ENCODE data around the gene XXYLT1.

XXYLT1 gene

DNA sequence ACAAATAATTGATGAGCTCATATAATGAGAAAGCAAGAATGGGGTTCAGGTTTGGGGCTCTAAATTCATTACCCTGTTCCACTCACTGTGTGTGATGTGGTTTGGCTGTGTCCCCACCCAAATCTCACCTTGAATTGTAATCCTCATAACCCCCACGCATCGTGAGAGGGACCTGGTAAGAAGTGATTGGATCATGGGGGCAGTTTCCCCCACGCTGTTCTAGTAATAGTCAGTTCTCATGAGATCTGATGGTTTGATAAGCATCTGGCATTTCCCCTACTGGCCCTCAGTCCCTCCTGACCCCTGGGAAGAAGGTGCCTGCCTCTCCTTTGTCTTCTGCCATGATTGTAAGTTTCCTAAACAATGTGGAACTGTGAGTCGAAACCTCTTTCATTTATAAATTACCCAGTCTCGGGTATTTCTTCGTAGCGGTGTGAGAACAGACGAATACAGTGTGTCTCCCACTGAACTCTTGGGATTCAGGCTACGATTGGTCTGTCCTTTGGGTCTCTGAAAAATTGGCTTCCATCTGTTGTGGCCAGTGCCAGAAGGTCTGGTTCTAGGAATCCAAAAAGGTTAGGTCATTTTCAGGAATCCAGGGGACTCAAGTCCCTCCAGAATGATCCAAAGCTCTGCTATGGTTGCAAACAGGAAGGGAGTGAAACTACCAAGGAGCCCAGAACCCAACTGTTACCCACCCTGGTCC, 87.7 kb downstream of the XXYLT1 start:
- no peak for DNase-seq (ENCODE audit: low read depth)
- TF ChIP-seq, protein P1, sequence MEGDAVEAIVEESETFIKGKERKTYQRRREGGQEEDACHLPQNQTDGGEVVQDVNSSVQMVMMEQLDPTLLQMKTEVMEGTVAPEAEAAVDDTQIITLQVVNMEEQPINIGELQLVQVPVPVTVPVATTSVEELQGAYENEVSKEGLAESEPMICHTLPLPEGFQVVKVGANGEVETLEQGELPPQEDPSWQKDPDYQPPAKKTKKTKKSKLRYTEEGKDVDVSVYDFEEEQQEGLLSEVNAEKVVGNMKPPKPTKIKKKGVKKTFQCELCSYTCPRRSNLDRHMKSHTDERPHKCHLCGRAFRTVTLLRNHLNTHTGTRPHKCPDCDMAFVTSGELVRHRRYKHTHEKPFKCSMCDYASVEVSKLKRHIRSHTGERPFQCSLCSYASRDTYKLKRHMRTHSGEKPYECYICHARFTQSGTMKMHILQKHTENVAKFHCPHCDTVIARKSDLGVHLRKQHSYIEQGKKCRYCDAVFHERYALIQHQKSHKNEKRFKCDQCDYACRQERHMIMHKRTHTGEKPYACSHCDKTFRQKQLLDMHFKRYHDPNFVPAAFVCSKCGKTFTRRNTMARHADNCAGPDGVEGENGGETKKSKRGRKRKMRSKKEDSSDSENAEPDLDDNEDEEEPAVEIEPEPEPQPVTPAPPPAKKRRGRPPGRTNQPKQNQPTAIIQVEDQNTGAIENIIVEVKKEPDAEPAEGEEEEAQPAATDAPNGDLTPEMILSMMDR (conservative IDR thresholded peaks at IDR 0.05; ENCODE audit: control insufficient read depth, insufficient read depth, low read depth, low read length) = no peak
- no peak overlapping the region for H3K4me3 ChIP-seq (ENCODE audit: control insufficient read depth, low read depth, low read length)

DNA sequence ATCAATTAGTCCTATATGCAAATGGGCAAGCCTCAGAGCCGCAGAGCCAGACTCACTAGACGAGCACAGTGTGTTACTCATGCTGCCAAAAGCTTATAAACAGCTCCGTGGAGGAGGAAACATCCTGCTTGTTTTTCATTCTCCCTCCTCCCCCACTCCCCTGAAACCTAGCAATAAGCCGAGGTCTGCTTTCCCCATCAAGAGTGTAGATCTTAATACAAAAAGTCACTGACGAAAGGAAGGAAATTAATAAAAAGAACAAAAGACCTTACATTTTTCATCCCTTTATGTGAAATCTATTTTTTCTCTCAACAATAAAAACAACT, 88.5 kb downstream of the XXYLT1 start:
- DNase-seq (ENCODE audit: low read depth) = peak; percentile 74
- TF ChIP-seq, protein P1 (conservative IDR thresholded peaks at IDR 0.05; ENCODE audit: control insufficient read depth, insufficient read depth, low read depth, low read length) = no peak
- no peak overlapping the region for H3K4me3 ChIP-seq (ENCODE audit: control insufficient read depth, low read depth, low read length)

DNA sequence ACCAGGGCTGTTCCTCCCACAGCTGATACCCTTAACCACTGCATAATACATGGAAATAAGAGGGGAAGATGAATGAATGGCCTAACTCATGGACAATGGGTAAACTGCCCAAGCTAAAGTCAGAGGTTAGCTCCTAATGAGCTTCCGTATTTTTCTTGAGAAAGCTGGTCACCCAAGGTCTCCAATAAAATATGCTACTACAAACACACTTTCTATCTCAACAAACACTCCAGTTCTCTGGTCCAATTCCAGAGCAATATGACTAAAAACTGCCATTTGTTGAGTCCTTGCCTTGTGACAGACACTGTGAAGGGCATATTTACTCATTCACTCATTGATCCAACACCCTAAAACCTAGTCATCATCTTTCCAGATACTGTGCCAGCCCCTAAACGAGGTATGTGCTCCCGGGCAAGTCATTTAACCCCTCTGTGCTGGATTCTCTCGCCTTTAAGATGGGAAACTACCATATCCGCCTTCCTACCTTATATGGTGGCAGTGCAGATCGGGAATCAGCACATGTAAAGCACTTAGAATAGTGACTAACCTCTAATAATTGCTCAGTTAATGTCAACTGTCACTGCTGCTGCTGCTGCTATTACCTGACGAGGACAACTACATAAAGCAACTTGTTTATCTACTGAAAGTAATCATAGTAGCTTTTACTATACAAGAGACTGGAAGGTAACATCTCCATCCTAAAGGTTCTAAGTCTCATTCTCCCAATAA, 89.1 kb downstream of the XXYLT1 start:
- no peak for DNase-seq (ENCODE audit: low read depth)
- TF ChIP-seq, protein P1 (conservative IDR thresholded peaks at IDR 0.05; ENCODE audit: control insufficient read depth, insufficient read depth, low read depth, low read length) = no peak
- H3K4me3 ChIP-seq (ENCODE audit: control insufficient read depth, low read depth, low read length) = no peak overlapping the region

DNA sequence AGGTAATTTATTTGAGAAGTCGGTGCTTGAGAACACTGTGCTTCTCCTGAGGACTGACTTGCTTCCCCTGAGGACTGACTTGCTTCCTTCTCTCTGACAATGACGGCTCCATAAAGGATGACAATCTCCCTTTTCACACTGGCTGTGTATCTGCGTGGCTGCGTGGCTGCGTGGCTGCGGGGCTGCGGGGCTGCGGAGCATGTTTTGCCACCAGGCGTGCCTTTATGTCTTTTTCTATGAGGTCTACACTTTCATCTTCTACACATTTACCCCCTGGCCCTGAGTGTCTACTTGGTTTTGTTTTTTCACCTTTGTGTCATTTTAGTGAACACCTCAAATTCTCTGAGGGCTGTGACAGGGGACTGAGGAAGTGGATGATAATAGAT, 89.9 kb downstream of the XXYLT1 start:
- TF ChIP-seq, protein P1 (conservative IDR thresholded peaks at IDR 0.05; ENCODE audit: control insufficient read depth, insufficient read depth, low read depth, low read length) = no peak
- no peak overlapping the region for H3K4me3 ChIP-seq (ENCODE audit: control insufficient read depth, low read depth, low read length)
- DNase-seq (ENCODE audit: low read depth) = no peak

DNA sequence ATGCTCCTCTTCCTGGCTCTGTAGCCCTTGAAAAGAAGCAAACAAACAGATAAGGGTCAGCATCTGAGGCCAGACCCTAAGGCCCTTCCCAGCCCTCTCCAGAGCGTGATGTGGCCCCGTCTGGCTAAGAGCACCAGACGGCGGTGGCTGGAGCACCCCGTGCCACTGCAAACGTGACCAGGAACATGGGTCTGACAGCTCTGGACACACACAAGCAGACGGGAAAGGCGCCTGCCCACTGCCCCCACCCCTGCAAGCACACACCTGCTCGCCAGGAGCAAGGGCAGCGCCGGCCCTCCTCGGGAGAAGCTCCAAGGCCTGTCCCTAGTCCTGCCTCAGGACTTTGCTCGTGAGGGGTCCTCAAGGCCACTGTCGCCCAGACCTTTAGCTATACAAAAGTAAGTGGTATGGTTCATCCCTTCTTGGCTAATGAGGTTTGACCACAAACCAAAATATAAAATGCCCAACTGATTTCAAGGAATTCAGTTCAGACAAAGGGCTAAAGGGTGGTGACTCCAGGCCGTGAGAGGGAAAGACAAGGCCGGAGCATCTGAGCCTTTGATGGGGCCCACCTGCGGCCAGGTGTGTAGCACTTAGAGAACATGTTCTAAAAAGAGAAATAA, 90.4 kb downstream of the XXYLT1 start:
- TF ChIP-seq, protein P1 (conservative IDR thresholded peaks at IDR 0.05; ENCODE audit: control insufficient read depth, insufficient read depth, low read depth, low read length) = no peak
- no peak overlapping the region for H3K4me3 ChIP-seq (ENCODE audit: control insufficient read depth, low read depth, low read length)
- no peak for DNase-seq (ENCODE audit: low read depth)

DNA sequence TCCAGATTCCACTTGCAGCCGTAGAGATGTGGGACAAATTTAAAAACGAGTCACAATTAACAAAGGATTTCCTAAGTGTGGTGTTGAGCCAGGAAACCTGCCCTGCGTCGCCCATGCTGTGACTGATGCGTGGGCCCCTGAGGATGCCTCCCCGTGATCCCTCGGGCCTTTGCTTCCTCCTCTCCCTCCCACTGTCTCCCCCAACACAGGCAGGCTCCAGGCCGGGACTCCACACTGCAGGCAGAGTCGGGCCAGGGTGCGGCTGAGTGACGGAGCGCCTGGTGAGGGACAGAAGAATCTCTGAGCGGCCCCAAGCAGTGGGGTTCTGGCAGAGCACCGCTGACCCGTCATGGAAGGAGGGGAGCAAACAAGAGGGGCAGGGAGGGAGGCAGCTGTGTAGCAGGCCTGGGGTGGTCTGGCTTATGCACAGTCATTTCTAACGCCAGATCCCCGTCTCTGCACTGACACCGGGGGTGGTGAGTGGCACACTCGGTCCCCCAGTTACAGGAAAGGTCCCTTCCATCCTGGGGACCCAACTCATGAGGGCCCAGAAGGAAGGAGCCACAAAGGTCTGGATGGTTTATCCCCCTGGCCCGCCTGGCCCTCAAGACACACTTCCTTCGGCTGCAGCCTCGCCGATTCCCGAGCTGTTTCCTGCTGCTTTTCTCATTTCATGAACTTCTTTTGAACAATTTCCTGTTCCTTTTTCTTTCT, 91.0 kb downstream of the XXYLT1 start:
- no peak for DNase-seq (ENCODE audit: low read depth)
- no peak overlapping the region for H3K4me3 ChIP-seq (ENCODE audit: control insufficient read depth, low read depth, low read length)
- TF ChIP-seq, protein P1 (conservative IDR thresholded peaks at IDR 0.05; ENCODE audit: control insufficient read depth, insufficient read depth, low read depth, low read length) = no peak

Measured in fibroblast of mammary gland (primary cell).